ENCODE results near the gene CPLX4.

The CPLX4 gene

DNA sequence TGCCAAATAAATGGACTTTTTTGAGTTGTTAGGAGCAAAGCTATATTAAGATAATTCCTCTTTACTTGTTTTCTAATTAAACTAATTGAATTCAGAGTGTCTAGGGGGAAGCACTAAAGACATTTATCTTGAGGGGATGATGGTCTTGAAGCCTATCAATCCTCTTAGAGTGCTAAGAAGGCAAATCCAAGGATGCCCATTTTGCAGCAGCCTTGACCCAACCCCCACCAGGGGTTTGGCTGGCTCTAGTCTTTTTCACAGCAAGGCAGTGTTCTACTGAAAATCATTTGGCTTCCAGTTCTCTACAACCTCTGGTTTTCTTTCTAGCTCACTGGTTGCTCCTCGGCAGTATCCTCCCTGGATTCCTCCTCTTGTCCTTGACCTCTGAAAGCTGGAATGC, 38.7 kb downstream of the CPLX4 start:
- no peak overlapping the region for H3K27ac ChIP-seq

DNA sequence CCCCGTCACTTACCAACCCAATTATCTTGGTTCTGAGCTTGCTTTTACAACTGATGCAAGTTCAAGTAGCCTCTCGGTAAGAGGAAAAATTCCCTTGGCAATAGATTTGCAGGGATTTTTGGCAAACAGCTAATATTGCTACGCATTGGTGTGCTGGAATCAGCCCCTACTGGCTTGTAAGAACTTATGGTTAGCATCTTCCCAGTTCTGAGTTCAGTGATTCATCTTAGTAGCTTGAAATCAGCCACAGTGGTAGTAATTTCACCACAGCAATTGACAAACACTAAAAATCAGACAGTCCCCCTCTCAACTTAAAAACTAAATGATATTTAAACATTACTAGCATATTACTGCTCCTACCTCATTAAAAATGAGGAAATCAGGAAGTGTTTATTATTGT, 39.3 kb downstream of the CPLX4 start:
- H3K4me3 ChIP-seq (IDR thresholded peaks at IDR 0.05; ENCODE audit: insufficient read depth, low read depth, low read length): no peak overlapping the region
- TF ChIP-seq, protein P1, sequence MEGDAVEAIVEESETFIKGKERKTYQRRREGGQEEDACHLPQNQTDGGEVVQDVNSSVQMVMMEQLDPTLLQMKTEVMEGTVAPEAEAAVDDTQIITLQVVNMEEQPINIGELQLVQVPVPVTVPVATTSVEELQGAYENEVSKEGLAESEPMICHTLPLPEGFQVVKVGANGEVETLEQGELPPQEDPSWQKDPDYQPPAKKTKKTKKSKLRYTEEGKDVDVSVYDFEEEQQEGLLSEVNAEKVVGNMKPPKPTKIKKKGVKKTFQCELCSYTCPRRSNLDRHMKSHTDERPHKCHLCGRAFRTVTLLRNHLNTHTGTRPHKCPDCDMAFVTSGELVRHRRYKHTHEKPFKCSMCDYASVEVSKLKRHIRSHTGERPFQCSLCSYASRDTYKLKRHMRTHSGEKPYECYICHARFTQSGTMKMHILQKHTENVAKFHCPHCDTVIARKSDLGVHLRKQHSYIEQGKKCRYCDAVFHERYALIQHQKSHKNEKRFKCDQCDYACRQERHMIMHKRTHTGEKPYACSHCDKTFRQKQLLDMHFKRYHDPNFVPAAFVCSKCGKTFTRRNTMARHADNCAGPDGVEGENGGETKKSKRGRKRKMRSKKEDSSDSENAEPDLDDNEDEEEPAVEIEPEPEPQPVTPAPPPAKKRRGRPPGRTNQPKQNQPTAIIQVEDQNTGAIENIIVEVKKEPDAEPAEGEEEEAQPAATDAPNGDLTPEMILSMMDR (conservative IDR thresholded peaks at IDR 0.05; ENCODE audit: low read depth, low read length): no peak
- H3K27me3 ChIP-seq (ENCODE audit: insufficient read depth, low read depth): no peaks in the 10 kb centered on the region
- H3K27ac ChIP-seq: no peak overlapping the region
- H4K20me1 ChIP-seq (ENCODE audit: insufficient read depth): no peaks in the 10 kb centered on the region
- H3K4me2 ChIP-seq: no peak overlapping the region
- H3K9ac ChIP-seq: no peak overlapping the region
- no peaks in the 10 kb centered on the region for H3K36me3 ChIP-seq (ENCODE audit: insufficient read depth)
- H2AFZ ChIP-seq (ENCODE audit: low read depth): no peak overlapping the region
- H3K4me1 ChIP-seq (ENCODE audit: low read depth, poor library complexity, severe bottlenecking): no peaks in the 10 kb centered on the region
- H3K79me2 ChIP-seq (ENCODE audit: insufficient read depth, low read depth): no peaks in the 10 kb centered on the region

More for the DNA sequence above, 38.7 kb downstream of the CPLX4 start:
- H3K4me3 ChIP-seq (IDR thresholded peaks at IDR 0.05; ENCODE audit: insufficient read depth, low read depth, low read length): no peak overlapping the region
- TF ChIP-seq, protein P1 (conservative IDR thresholded peaks at IDR 0.05; ENCODE audit: low read depth, low read length): no peak
- no peaks in the 10 kb centered on the region for H4K20me1 ChIP-seq (ENCODE audit: insufficient read depth)
- no peak overlapping the region for H3K4me2 ChIP-seq
- no peaks in the 10 kb centered on the region for H3K36me3 ChIP-seq (ENCODE audit: insufficient read depth)
- H3K27me3 ChIP-seq (ENCODE audit: insufficient read depth, low read depth): no peaks in the 10 kb centered on the region
- H3K79me2 ChIP-seq (ENCODE audit: insufficient read depth, low read depth): no peaks in the 10 kb centered on the region
- H2AFZ ChIP-seq (ENCODE audit: low read depth): no peak overlapping the region
- H3K9ac ChIP-seq: no peak overlapping the region
- H3K4me1 ChIP-seq (ENCODE audit: low read depth, poor library complexity, severe bottlenecking): no peaks in the 10 kb centered on the region

DNA sequence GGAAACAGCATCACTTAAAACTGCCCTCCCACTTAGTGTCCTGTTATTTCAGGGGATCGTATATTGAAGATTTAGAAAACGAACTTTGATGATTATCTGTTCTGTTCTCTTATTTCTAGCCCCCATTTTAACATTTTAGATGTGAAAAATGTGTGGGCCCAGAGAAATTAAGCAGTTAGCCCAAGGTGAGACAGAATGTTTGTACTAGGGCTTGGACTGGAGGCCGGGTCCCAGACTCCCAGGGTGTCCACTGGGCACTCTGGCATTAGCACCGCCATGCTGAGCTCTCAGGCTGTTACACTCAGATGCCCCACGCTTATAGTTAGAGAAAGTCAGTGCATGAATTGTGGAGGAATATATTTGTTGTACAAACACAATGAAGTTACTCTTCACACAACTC, 39.7 kb downstream of the CPLX4 start:
- H3K27ac ChIP-seq: no peak overlapping the region
- H3K4me3 ChIP-seq (IDR thresholded peaks at IDR 0.05; ENCODE audit: insufficient read depth, low read depth, low read length): no peak overlapping the region
- no peak overlapping the region for H2AFZ ChIP-seq (ENCODE audit: low read depth)
- no peaks in the 10 kb centered on the region for H3K36me3 ChIP-seq (ENCODE audit: insufficient read depth)
- TF ChIP-seq, protein P1 (conservative IDR thresholded peaks at IDR 0.05; ENCODE audit: low read depth, low read length): no peak
- H3K79me2 ChIP-seq (ENCODE audit: insufficient read depth, low read depth): no peaks in the 10 kb centered on the region
- no peak overlapping the region for H3K9ac ChIP-seq
- H3K4me2 ChIP-seq: no peak overlapping the region
- no peaks in the 10 kb centered on the region for H3K4me1 ChIP-seq (ENCODE audit: low read depth, poor library complexity, severe bottlenecking)
- H3K27me3 ChIP-seq (ENCODE audit: insufficient read depth, low read depth): no peaks in the 10 kb centered on the region
- no peaks in the 10 kb centered on the region for H4K20me1 ChIP-seq (ENCODE audit: insufficient read depth)

DNA sequence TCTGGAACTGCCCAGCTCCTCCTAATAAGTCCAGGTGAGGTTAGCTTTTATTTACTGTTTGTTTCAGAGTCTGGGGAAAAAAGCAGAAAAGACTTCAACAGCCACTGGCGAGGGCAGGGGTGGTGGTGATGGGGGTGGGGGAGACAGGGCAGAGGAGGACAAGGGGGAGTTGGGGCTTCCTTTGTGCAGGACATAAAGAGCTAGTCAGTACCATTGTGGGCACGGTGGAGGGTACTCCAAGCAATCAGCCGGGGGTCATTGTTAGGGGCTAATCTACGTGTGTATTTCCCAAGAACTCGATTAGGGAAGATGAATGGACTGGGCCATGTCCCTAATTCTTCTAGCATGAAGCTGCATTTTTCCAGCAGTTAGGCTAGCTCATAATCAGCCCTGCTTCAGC, 42.4 kb downstream of the CPLX4 start:
- Histone ChIP-seq H3K9ac (no peak overlapping the region), H3K27ac (no peak overlapping the region), H2AFZ (ENCODE audit: low read depth) (no peak overlapping the region), H3K79me2 (ENCODE audit: insufficient read depth, low read depth) (no peaks in the 10 kb centered on the region), H3K4me3 (IDR thresholded peaks at IDR 0.05; ENCODE audit: insufficient read depth, low read depth, low read length) (no peak overlapping the region), H4K20me1 (ENCODE audit: insufficient read depth) (no peaks in the 10 kb centered on the region), H3K4me1 (ENCODE audit: low read depth, poor library complexity, severe bottlenecking) (peaks cover 5% of the 10 kb centered on the region), H3K36me3 (ENCODE audit: insufficient read depth) (no peaks in the 10 kb centered on the region), H3K4me2 (no peak overlapping the region), H3K27me3 (ENCODE audit: insufficient read depth, low read depth) (peaks cover 7% of the 10 kb centered on the region; the same call in 1 of the 2 replicates)
- TF ChIP-seq, protein P1 (conservative IDR thresholded peaks at IDR 0.05; ENCODE audit: low read depth, low read length): no peak
